Karpas-422 (cell line): Measurements from ENCODE around the gene PFKFB4. TPM values are rescaled to one million over a fixed set of nuclear protein-coding genes. Genes with fewer than 3 reads are reported as not detected.
"Not testable (repeated sequence)": the region's sequence is repeated elsewhere in the genome, so short reads cannot be mapped to it uniquely, and the experiment has no call there.

Experiments
- DNase-seq: peaks from one replicate; pipeline ENCODE4 v3.0.0-alpha.2; 2015
- H2AFZ ChIP-seq: fragments of 200-600 bp; sonication (generic); 2 replicates; pipeline ENCODE4 v1.6.1; 2014; ENCODE audit warnings: antibody characterized with exemption, low read length, mixed read lengths
- H3K27ac ChIP-seq: fragments of 200-600 bp; sonication (generic); 2 replicates; pipeline ENCODE4 v1.5.1; 2014; ENCODE audit warnings: mild to moderate bottlenecking, low read length, moderate library complexity
- H3K27me3 ChIP-seq: fragments of 200-600 bp; sonication (generic); 2 replicates; pipeline ENCODE4 v1.6.1; 2014; ENCODE audit warnings: low read length, mixed read lengths
- H3K36me3 ChIP-seq: fragments of 200-600 bp; sonication (generic); 2 replicates; pipeline ENCODE4 v1.6.1; 2014; ENCODE audit warnings: low read length, mixed read lengths; ENCODE audit not compliant: insufficient read depth
- H3K4me1 ChIP-seq: fragments of 200-600 bp; sonication (generic); 2 replicates; pipeline ENCODE4 v1.6.1; 2014; ENCODE audit warnings: mild to moderate bottlenecking, low read length, mixed read lengths
- H3K4me2 ChIP-seq: fragments of 200-600 bp; sonication (generic); 2 replicates; pipeline ENCODE4 v1.6.1; 2014; ENCODE audit warnings: low read length, low read depth, mild to moderate bottlenecking; ENCODE audit not compliant: poor library complexity, severe bottlenecking
- H3K4me3 ChIP-seq: fragments of 200-600 bp; sonication (generic); 2 replicates; pipeline ENCODE4 v1.5.1; 2014; ENCODE audit warnings: mild to moderate bottlenecking, antibody characterized with exemption, low read length, mixed read lengths
- H3K79me2 ChIP-seq: fragments of 200-600 bp; sonication (generic); 2 replicates; pipeline ENCODE4 v1.6.1; 2014; ENCODE audit warnings: mild to moderate bottlenecking, low read length, mixed read lengths
- H3K9ac ChIP-seq: fragments of 200-600 bp; sonication (generic); 2 replicates; pipeline ENCODE4 v1.6.0; 2014; ENCODE audit warnings: low read length
- H3K9me2 ChIP-seq: fragments of 200-600 bp; sonication (generic), shearing (Covaris generic); replicated peaks from 2 replicates; pipeline ENCODE4 v1.6.0; 2014; ENCODE audit warnings: mild to moderate bottlenecking, low read length, moderate library complexity; ENCODE audit not compliant: insufficient read depth
- H3K9me3 ChIP-seq: fragments of 300-700, 200-600 bp; sonication (generic); 2 replicates; pipeline ENCODE4 v1.6.1; 2014; ENCODE audit warnings: low read length, mixed read lengths
- H4K20me1 ChIP-seq: fragments of 200-600 bp; sonication (generic); 2 replicates; pipeline ENCODE4 v1.6.1; 2014; ENCODE audit warnings: mild to moderate bottlenecking, antibody characterized with exemption, low read length, low read depth; ENCODE audit not compliant: insufficient read depth
- total RNA-seq: library from RNA; depleted of rRNA; stranded (reverse); fragments of >200 nt; shearing (Covaris generic); gene quantifications from 2 replicates; pipeline ENCODE4 v1.2.3, GENCODE V29; 2014; ENCODE audit warnings: low replicate concordance

The PFKFB4 gene
- total RNA-seq, 1 experiment from 2014 or later, result 55.2 TPM

DNA sequence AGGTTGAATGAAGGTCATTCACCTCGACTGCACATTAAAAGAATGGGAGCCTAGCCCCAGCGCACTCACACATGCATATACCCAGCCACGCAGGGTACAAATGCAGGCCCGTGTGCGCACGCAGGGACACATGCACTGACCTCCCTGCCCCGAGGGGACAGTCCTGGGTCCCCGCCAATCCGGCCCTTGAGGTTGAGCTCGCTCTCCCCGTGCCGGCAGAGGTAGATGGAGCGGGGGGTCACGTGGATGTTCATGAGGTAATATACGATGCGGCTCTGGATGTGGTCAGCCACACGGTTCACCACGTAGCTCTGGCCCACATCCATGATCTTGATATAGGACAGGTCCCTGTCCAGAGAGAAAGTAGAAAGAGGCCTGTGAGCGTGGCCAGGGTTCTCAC is 20.5 kb downstream of the PFKFB4 start:
- DNase-seq, result no peak
- no peaks in the 10 kb centered on the region for H3K79me2 ChIP-seq
- H3K4me2 ChIP-seq, result no peak overlapping the region

DNA sequence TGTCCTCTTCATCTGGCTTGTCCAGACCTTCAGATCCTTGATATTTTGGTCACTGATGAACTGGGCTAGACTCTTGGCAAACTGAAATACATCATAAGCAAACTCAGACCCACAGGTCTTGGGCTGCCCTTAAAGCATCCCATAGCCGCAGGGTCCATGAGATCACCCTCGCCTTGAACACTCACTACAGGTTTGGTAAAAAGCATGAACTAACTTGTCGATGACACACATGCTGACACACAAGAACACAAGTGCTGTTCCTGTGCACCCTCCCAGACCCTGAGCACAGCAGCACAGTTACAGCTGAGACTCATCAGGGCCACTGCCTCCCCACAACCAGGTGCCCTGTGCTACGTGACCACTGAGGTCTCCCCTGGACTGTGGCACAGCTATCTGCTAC is 21.0 kb downstream of the PFKFB4 start:
- H4K20me1 ChIP-seq, result no peaks in the 10 kb centered on the region
- H2AFZ ChIP-seq, result no peak overlapping the region
- H3K27ac ChIP-seq, result no peak overlapping the region
- H3K36me3 ChIP-seq, result peaks cover 38% of the 10 kb centered on the region
- H3K9me3 ChIP-seq, result no peaks in the 10 kb centered on the region
- no peak overlapping the region for H3K4me3 ChIP-seq
- no peak overlapping the region for H3K4me2 ChIP-seq
- DNase-seq, result no peak
- no peaks in the 10 kb centered on the region for H3K27me3 ChIP-seq
- H3K4me1 ChIP-seq, result no peaks in the 10 kb centered on the region
- H3K79me2 ChIP-seq, result no peaks in the 10 kb centered on the region
- no peak overlapping the region for H3K9ac ChIP-seq
- H3K9me2 ChIP-seq, result no peaks in the 10 kb centered on the region

More for the DNA sequence above, 20.5 kb downstream of the PFKFB4 start:
- Histone ChIP-seq H3K9me3 (no peaks in the 10 kb centered on the region), H3K36me3 (peaks cover 37% of the 10 kb centered on the region), H3K27me3 (no peaks in the 10 kb centered on the region), H3K4me3 (no peak overlapping the region), H3K9me2 (no peaks in the 10 kb centered on the region), H3K27ac (no peak overlapping the region), H2AFZ (no peak overlapping the region), H4K20me1 (no peaks in the 10 kb centered on the region), H3K9ac (no peak overlapping the region), H3K4me1 (no peaks in the 10 kb centered on the region)

DNA sequence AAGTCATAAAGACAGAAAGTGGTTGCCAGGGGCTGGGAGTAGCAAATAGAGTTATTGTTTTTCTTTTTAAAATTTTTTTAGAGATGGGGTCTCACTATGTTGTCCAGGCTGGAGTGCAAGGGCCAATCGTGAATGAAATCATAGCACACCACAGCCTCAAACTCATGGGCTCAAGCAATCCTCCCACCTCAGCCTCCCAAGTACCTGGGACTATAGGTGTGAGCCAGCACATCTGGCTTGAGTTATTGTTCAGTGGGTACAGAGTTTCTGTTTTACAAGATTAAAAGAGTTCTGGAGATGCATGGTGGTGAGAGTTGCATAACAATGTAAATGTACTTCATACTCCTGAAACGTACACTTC is 23.6 kb downstream of the PFKFB4 start:
- no peak overlapping the region for H2AFZ ChIP-seq
- H3K9ac ChIP-seq, result no peak overlapping the region
- no peak overlapping the region for H3K4me2 ChIP-seq
- no peak overlapping the region for H3K27ac ChIP-seq
- H3K4me3 ChIP-seq, result no peak overlapping the region
- no peaks in the 10 kb centered on the region for H3K9me2 ChIP-seq
- H3K4me1 ChIP-seq, result no peaks in the 10 kb centered on the region
- H3K9me3 ChIP-seq, result no peaks in the 10 kb centered on the region
- no peaks in the 10 kb centered on the region for H4K20me1 ChIP-seq
- no peaks in the 10 kb centered on the region for H3K79me2 ChIP-seq
- no peaks in the 10 kb centered on the region for H3K27me3 ChIP-seq
- DNase-seq, result no peak
- H3K36me3 ChIP-seq, result peaks cover 37% of the 10 kb centered on the region

DNA sequence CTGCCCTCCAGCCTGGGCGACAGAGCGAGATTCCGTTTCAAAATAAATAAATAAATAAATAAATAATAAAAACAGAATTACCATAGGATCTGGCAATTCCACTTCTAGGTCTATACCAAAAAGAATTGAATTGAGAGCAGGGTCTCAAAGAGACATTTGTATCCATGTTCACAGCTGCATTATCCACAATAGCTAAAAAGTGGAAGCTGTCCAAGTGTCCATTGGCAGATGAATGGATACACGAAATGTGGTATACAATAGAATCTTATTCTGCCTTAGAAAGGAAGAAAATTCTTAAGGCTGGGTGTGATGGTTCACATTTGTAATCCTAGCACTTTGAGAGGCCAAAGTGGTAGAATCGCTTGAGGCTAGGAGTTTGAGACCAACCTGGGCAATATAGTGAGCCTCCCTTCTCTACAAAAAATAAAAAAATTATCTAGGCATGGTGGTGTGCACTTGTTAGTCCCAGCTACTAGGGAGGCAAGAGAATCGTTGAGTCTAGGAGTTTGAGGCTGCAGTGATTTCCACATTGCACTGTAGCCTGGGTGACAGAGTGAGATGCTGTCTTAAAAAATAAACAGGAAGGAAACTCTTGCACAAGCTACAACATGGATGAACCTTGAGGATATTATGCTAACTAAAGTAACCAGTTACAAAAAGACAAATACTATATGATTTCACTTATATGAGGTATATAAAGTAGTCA is 24.2 kb downstream of the PFKFB4 start:
- Histone ChIP-seq H3K27me3 (no peaks in the 10 kb centered on the region), H2AFZ (no peak overlapping the region), H3K9me3 (no peaks in the 10 kb centered on the region), H3K4me3 (no peak overlapping the region), H3K9me2 (no peaks in the 10 kb centered on the region), H4K20me1 (no peaks in the 10 kb centered on the region), H3K36me3 (peaks cover 38% of the 10 kb centered on the region), H3K79me2 (no peaks in the 10 kb centered on the region), H3K4me2 (no peak overlapping the region), H3K27ac (no peak overlapping the region), H3K4me1 (no peaks in the 10 kb centered on the region), H3K9ac (no peak overlapping the region)
- no peak for DNase-seq

DNA sequence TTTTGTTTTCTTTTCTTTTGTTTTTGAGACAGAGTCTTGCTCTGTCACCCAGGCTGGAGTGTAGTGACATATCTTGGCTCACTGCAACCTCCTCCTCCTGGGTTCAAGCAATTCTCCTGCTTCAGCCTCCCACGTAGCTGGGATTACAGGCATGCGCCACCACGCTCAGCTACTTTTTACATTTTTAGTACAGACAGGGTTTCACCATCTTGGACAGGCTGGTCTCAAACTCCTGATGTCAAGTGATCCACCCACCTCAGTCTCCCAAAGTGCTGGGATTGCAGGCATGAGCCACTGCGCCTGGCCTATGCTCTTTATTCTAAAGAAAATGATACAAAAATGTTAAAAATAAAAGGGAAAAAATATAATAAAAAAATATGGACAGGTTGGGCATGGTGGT is 25.9 kb downstream of the PFKFB4 start:
- H3K27me3 ChIP-seq, H4K20me1 ChIP-seq, H3K4me1 ChIP-seq, DNase-seq, H3K27ac ChIP-seq, H3K9me3 ChIP-seq, H3K4me2 ChIP-seq, H3K79me2 ChIP-seq, H2AFZ ChIP-seq, H3K4me3 ChIP-seq, H3K9me2 ChIP-seq, H3K9ac ChIP-seq: not testable (repeated sequence)
- peaks cover 31% of the 10 kb centered on the region for H3K36me3 ChIP-seq

DNA sequence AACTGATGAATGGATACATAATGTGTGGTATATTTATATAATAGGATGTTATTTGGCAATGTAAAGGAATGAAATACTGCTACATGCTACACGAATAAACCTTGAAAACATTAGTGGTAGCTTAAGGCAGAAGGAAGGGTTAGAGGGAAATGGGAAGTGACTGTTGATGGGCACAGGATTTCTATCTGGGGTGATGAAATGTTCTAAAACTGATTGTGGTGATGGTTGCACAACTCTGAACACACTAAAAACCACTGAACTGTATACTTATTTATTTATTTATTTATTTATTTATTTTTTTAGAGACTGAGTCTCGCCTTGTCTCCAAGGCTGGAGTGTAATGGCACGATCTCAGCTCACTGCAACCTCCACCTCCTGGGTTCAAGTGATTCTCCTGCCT is 27.8 kb downstream of the PFKFB4 start:
- no peak overlapping the region for H3K4me3 ChIP-seq
- no peak overlapping the region for H2AFZ ChIP-seq
- no peaks in the 10 kb centered on the region for H3K9me3 ChIP-seq
- H3K36me3 ChIP-seq, result peaks cover 25% of the 10 kb centered on the region
- no peaks in the 10 kb centered on the region for H3K27me3 ChIP-seq
- no peak overlapping the region for H3K4me2 ChIP-seq
- H3K79me2 ChIP-seq, result no peaks in the 10 kb centered on the region
- no peaks in the 10 kb centered on the region for H3K4me1 ChIP-seq
- no peak overlapping the region for H3K9ac ChIP-seq
- no peak overlapping the region for H3K27ac ChIP-seq
- H3K9me2 ChIP-seq, result no peaks in the 10 kb centered on the region
- H4K20me1 ChIP-seq, result no peaks in the 10 kb centered on the region
- DNase-seq, result no peak

DNA sequence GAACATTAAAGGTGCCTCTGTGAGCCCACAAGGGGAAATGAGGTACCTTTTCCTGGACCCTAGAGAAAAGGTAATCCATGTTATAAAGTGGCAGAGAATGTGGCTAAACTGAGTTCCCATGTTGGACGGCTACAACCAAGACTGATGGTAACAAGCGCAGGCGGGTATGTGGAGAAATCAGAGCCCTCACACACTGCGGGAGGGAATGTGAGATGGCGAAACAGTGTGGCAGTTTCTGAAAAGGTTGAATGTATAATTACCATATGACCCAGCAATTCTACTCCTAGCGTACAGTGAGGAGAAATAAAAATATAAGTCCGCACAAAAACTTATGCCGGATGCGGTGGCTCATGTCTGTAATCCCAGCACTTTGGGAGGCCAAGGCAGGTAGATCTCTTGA is 28.6 kb downstream of the PFKFB4 start:
- no peaks in the 10 kb centered on the region for H4K20me1 ChIP-seq
- no peaks in the 10 kb centered on the region for H3K27me3 ChIP-seq
- no peaks in the 10 kb centered on the region for H3K9me2 ChIP-seq
- H3K4me1 ChIP-seq, result no peaks in the 10 kb centered on the region
- no peak overlapping the region for H3K9ac ChIP-seq
- DNase-seq, result no peak
- H3K4me2 ChIP-seq, result no peak overlapping the region
- H3K9me3 ChIP-seq, result no peaks in the 10 kb centered on the region
- H2AFZ ChIP-seq, result no peak overlapping the region
- H3K36me3 ChIP-seq, result peaks cover 25% of the 10 kb centered on the region
- no peak overlapping the region for H3K4me3 ChIP-seq
- no peak overlapping the region for H3K27ac ChIP-seq
- H3K79me2 ChIP-seq, result no peaks in the 10 kb centered on the region

DNA sequence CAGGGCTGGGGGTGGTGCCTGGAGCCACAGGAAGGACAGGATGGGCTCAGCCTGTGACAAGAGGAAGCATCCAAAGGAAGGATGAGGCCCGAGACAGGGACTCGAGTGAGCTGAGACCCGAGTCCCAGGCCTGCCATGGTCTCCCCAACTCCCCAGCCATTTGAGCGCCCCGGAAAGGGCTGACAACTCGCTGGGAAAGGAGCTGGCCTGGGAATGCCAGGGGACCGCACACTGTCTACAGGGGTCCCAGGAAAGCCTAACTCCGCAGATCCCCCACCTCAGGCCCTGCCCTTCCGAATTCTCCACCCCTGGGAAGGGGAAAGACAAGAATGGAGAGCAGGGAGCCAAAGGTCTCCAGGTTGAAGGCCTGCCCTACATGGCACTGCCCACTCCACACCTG is 31.6 kb downstream of the PFKFB4 start:
- Histone ChIP-seq H3K4me3 (no peak overlapping the region), H2AFZ (no peak overlapping the region), H3K4me2 (no peak overlapping the region), H3K36me3 (peaks cover 16% of the 10 kb centered on the region), H3K9ac (no peak overlapping the region), H3K9me3 (no peaks in the 10 kb centered on the region), H4K20me1 (no peaks in the 10 kb centered on the region), H3K27me3 (no peaks in the 10 kb centered on the region), H3K9me2 (no peaks in the 10 kb centered on the region), H3K27ac (no peak overlapping the region), H3K79me2 (no peaks in the 10 kb centered on the region), H3K4me1 (no peaks in the 10 kb centered on the region)
- no peak for DNase-seq
